Adrenal gland (tissue), 12 donors: ENCODE data around the gene PCDHGA9. TPM values are rescaled to one million over a fixed set of nuclear protein-coding genes. Genes with fewer than 3 reads are reported as not detected.
"Not testable (repeated sequence)": the region's sequence is repeated elsewhere in the genome, so short reads cannot be mapped to it uniquely, and the experiment has no call there.

Source experiments
- DNase-seq, 7 donors: peaks; one replicate each; pipeline ENCODE4 v3.0.0-alpha.2; 2019 to 2020
- H3K27ac ChIP-seq, 5 donors: fragments of 200-600 bp; sonication (generic) in 4 of 5; 1 replicate in 3 of 5; 2 replicates in 2 of 5; pipeline versions ENCODE4 v1.5.1 to v1.8.0; 2016 to 2020; ENCODE audit warnings: mild to moderate bottlenecking in 1 of 5
- H3K27me3 ChIP-seq: fragments of 200-600 bp; 2 replicates; pipeline ENCODE4 v1.8.0; 2021
- H3K36me3 ChIP-seq, 2 donors: fragments of 200-600 bp; replicated peaks in 1 of 2; 1 replicate in 1 of 2; 2 replicates in 1 of 2; pipeline versions ENCODE4 v1.5.1 to v1.8.0; 2018 to 2022
- H3K4me1 ChIP-seq, 2 donors: fragments of 200-600 bp; replicated peaks in 1 of 2; 1 replicate in 1 of 2; 2 replicates in 1 of 2; pipeline versions ENCODE4 v1.5.1 to v1.8.0; 2018 to 2021
- H3K4me3 ChIP-seq, 4 donors: fragments of 200-600 bp; sonication (generic) in 3 of 4; one replicate each; pipeline ENCODE4 v1.5.1; 2016 to 2018
- H3K9me3 ChIP-seq, 3 donors: fragments of 200-600 bp; sonication (generic) in 1 of 3; replicated peaks in 1 of 3; 1 replicate in 2 of 3; 2 replicates in 1 of 3; pipeline versions ENCODE4 v1.5.1 to v1.8.0; 2016 to 2021
- POLR2A ChIP-seq, 2 donors: fragments of 450-650 bp; IDR thresholded peaks; one replicate each; pipeline ENCODE4 v1.6.1; 2017; ENCODE audit warnings: antibody characterized with exemption in 2 of 2, mild to moderate bottlenecking in 2 of 2, moderate library complexity in 1 of 2
- WGBS, 4 donors: extraction: QIAGEN DNeasy Blood & Tissue Kit in 2 of 4; methylation state at CpG; one replicate each; pipeline versions ENCODE4 v1.1.5 to v1.1.7; 2013 to 2017; 5-methylcytosine and 5-hydroxymethylcytosine counted together
- intact Hi-C, 2 donors: fragments of 100-400 bp; cut with DNase I; formaldehyde crosslinking; loops; one replicate each; pipeline versions ENCODE4 v1.14.1 to v1.15.0; 2022 to 2023
- polyA plus RNA-seq, 3 donors: library from polyadenylated mRNA; stranded (reverse); fragments of 200-250 nt in 2 of 3; fragments of 350-450 nt in 1 of 3; fragmentation: Illumina TruSeq in 1 of 3; extraction: RNeasy Lipid Tissue Mini Kit (QIAGEN cat#74804) in 1 of 3; gene quantifications; one replicate each; pipeline ENCODE4 v1.2.3, GENCODE V29; 2013 to 2014
- total RNA-seq, 9 donors: library from RNA; depleted of rRNA in 4 of 9; stranded (reverse); fragments of >200 nt in 4 of 9; fragments of 120-200 nt in 1 of 9; fragmentation: NEBNext Ultra II Directional in 1 of 9; extraction: Animal tissue kit (Norgen Biotek cat#: 25700) in 1 of 9; gene quantifications; one replicate each; pipeline versions ENCODE4 v1.1.0 to v1.2.4, GENCODE V29; 2013 to 2023
- TF ChIP-seq, protein P1 (sequence below), 6 experiments: fragments of 450-650 bp in 4 of 6; fragments of 200-600 bp in 2 of 6; sonication (generic) in 1 of 6; IDR thresholded peaks; 1 replicate in 5 of 6; 2 replicates in 1 of 6; pipeline versions ENCODE4 v1.5.1 to v1.8.0; 2016 to 2021; ENCODE audit warnings: antibody characterized with exemption in 6 of 6, mild to moderate bottlenecking in 2 of 6, moderate library complexity in 1 of 6
- donor health status: healthy with polysubstance abuse.
- donor health status: Bipolar disorder and iron deficiency.
- donor health status: DM: yes; HTN: yes; CAD: no.
- donor health status: DM: no; HTN: no; CAD: no.
- donor health status: DM: no; HTN: no; CAD: no.
- donor health status: DM: yes; HTN: yes; CAD: no.

The PCDHGA9 gene
- total and polyA plus RNA-seq, 12 donors, result 0.17 to 8.6 (median 5.1) TPM

DNA sequence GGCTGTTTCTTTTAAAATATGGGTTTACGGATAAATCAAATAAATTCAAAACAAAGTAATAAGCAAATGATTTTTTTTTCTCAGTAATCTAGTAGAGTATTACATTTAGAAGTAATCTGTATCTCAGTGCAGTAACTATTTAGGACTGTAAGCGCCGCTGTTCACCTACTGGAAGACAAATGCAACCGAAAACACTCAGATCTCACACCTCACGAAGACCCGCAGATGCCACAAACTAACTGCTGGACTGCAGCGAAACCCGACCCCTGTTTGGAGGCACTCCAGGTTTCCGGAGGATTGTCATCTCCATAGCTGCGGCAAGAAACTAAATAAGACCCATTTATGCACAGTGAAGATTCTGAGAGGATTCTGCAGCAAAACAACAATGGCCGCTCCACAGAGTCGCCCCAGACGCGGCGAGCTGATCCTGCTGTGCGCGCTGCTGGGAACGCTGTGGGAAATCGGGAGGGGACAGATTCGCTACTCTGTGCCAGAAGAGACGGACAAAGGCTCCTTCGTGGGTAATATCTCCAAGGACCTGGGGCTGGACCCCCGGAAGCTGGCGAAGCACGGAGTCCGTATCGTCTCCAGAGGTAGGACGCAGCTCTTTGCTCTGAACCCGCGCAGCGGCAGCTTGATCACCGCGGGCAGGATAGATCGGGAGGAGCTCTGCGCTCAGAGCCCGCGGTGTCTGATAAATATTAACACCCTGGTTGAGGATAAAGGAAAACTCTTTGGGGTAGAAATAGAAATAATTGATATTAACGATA, 10.0 kb upstream of the PCDHGA9 start, which contains the start of gene PCDHGA8:
TSS of gene PCDHGA8 (plus strand) at position 205 of the 770 bp plus-strand sequence. CDS start at position 386, 181 bp downstream.
- no peak for TF ChIP-seq POLR2A (IDR thresholded peaks at IDR 0.05)
- TF ChIP-seq, protein P1, sequence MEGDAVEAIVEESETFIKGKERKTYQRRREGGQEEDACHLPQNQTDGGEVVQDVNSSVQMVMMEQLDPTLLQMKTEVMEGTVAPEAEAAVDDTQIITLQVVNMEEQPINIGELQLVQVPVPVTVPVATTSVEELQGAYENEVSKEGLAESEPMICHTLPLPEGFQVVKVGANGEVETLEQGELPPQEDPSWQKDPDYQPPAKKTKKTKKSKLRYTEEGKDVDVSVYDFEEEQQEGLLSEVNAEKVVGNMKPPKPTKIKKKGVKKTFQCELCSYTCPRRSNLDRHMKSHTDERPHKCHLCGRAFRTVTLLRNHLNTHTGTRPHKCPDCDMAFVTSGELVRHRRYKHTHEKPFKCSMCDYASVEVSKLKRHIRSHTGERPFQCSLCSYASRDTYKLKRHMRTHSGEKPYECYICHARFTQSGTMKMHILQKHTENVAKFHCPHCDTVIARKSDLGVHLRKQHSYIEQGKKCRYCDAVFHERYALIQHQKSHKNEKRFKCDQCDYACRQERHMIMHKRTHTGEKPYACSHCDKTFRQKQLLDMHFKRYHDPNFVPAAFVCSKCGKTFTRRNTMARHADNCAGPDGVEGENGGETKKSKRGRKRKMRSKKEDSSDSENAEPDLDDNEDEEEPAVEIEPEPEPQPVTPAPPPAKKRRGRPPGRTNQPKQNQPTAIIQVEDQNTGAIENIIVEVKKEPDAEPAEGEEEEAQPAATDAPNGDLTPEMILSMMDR (IDR thresholded peaks at IDR 0.05), result no peak
- H3K9me3 ChIP-seq, result peaks cover 5 to 49% (median 15%) of the 10 kb centered on the region in 3 donors
- no peak within 1 kb of the TSS for H3K27ac ChIP-seq
- no peaks in the 10 kb centered on the region for H3K36me3 ChIP-seq
- no peaks in the 10 kb centered on the region for H3K27me3 ChIP-seq
- intact Hi-C loops, result no loop called here
- H3K4me1 ChIP-seq, result no peaks in the 10 kb centered on the region
- WGBS, 4 donors, result 21 to 35% (median 25%) methylated on average over 35 to 38 of the region's 38 CpGs
- DNase-seq, result no peak
- H3K4me3 ChIP-seq, result no peak within 1 kb of the TSS

DNA sequence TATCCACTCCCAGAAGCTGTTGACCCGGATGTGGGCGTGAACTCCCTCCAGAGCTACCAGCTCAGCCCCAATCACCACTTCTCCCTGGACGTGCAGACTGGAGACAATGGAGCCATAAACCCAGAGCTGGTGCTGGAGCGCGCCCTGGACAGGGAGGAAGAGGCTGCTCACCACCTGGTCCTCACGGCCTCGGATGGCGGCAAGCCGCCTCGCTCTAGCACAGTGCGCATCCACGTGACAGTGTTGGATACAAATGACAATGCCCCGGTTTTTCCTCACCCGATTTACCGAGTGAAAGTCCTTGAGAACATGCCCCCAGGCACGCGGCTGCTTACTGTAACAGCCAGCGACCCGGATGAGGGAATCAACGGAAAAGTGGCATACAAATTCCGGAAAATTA, 9.3 kb upstream of the PCDHGA9 start:
- intact Hi-C loops, result no loop called here
- Histone ChIP-seq H3K36me3 (no peaks in the 10 kb centered on the region), H3K27ac (no peak overlapping the region), H3K9me3 (peaks cover 5 to 48% (median 15%) of the 10 kb centered on the region in 3 donors), H3K27me3 (no peaks in the 10 kb centered on the region), H3K4me3 (no peak overlapping the region), H3K4me1 (no peaks in the 10 kb centered on the region)
- TF ChIP-seq POLR2A (IDR thresholded peaks at IDR 0.05), result no peak
- TF ChIP-seq, protein P1 (IDR thresholded peaks at IDR 0.05), result no peak
- no peak for DNase-seq
- WGBS, 4 donors, result 26 to 45% (median 34%) methylated on average over 14 to 21 of the region's 21 CpGs

DNA sequence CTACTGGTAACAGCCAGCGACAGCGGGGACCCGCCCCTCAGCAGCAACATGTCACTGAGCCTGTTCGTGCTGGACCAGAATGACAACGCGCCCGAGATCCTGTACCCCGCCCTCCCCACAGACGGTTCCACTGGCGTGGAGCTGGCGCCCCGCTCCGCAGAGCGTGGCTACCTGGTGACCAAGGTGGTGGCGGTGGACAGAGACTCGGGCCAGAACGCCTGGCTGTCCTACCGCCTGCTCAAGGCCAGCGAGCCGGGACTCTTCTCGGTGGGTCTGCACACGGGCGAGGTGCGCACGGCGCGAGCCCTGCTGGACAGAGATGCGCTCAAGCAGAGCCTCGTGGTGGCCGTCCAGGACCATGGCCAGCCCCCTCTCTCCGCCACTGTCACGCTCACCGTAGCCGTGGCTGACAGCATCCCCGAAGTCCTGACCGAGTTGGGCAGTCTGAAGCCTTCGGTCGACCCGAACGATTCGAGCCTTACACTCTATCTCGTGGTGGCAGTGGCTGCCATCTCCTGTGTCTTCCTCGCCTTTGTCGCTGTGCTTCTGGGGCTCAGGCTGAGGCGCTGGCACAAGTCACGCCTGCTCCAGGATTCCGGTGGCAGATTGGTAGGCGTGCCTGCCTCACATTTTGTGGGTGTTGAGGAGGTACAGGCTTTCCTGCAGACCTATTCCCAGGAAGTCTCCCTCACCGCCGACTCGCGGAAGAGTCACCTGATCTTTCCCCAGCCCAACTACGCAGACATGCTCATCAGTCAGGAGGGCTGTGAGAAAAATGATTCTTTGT, 8.0 kb upstream of the PCDHGA9 start:
- 27 to 39% (median 34%) methylated on average over 4 to 43 of the region's 53 CpGs for WGBS, 4 donors
- H3K36me3 ChIP-seq, H3K27me3 ChIP-seq, DNase-seq, intact Hi-C loops, H3K4me1 ChIP-seq, H3K27ac ChIP-seq, H3K4me3 ChIP-seq: not testable (repeated sequence)
- H3K9me3 ChIP-seq, result peaks cover 5 to 49% (median 15%) of the 10 kb centered on the region in 3 donors

DNA sequence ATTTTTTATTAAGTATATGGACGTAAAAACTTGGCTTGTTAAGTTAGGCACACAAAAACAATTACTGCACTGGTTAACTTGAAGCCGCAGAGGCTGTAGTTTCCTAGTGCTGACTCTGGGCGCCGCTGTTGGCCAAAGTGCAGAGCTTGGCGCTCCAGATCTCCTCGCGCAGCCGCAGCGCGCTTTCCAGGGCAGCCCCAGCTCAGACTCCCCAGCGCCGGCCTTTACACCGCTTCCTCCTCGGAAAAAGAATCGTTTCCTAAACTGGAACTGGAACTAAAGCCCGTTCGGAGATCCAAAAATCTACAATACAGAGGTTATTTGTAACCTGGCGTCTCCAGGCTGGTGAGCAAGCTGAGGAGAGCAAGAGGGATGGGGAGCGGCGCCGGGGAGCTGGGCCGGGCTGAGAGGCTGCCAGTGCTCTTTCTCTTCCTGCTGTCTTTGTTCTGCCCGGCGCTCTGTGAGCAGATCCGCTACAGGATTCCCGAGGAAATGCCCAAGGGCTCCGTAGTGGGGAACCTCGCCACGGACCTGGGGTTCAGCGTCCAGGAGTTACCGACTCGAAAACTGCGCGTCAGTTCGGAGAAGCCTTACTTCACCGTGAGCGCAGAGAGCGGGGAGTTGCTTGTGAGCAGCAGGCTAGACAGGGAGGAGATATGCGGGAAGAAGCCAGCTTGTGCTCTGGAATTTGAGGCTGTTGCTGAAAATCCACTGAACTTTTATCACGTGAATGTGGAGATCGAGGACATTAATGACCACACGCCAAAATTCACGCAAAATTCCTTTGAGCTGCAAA, 4.6 kb upstream of the PCDHGA9 start, which contains the start of gene PCDHGB5:
TSS of gene PCDHGB5 (plus strand) at position 192 of the 796 bp plus-strand sequence. CDS start at position 373, 181 bp downstream.
- Histone ChIP-seq H3K9me3 (peaks cover 5 to 40% (median 8%) of the 10 kb centered on the region in 3 donors), H3K4me3 (peak within 1 kb of the TSS in 1 of 4 donors; percentile 30)
- DNase-seq, result peak in 3 of 7 donors; percentile 24 to 45 (median 32)
- TF ChIP-seq, protein P1 (IDR thresholded peaks at IDR 0.05), result peak in 5 of 6 experiments; percentile 23 to 46 (median 30)
- 2 to 10% (median 7%) methylated on average over 7 to 24 of the region's 43 CpGs for WGBS, 4 donors
- intact Hi-C loops, H3K27ac ChIP-seq, H3K36me3 ChIP-seq, H3K4me1 ChIP-seq, H3K27me3 ChIP-seq: not testable (repeated sequence)
